ENCODE data around the gene HMGCLL1.

DNA sequence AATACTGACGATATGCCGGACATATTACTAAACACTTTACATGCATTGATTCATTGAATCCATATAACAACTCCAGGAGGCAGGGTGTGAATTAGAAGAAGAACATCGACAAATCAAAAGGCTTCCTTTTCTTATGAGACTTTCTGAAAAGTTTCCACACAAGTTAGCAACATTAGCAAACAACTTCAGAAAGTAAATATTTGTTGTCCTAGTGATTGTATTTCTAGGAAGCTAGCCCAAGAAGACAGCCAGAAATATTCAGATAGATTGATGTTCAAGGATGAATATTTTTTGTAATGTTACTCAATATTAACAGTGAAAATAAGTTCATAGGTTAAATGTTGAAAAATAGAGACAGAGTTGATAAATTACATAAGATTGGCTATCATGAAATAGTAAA is 131.1 kb downstream of the HMGCLL1 start:
- TF ChIP-seq, protein P1, sequence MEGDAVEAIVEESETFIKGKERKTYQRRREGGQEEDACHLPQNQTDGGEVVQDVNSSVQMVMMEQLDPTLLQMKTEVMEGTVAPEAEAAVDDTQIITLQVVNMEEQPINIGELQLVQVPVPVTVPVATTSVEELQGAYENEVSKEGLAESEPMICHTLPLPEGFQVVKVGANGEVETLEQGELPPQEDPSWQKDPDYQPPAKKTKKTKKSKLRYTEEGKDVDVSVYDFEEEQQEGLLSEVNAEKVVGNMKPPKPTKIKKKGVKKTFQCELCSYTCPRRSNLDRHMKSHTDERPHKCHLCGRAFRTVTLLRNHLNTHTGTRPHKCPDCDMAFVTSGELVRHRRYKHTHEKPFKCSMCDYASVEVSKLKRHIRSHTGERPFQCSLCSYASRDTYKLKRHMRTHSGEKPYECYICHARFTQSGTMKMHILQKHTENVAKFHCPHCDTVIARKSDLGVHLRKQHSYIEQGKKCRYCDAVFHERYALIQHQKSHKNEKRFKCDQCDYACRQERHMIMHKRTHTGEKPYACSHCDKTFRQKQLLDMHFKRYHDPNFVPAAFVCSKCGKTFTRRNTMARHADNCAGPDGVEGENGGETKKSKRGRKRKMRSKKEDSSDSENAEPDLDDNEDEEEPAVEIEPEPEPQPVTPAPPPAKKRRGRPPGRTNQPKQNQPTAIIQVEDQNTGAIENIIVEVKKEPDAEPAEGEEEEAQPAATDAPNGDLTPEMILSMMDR (IDR thresholded peaks at IDR 0.05): no peak
- TF ChIP-seq POLR2A (IDR thresholded peaks at IDR 0.05): no peak

Data from gastroesophageal sphincter (tissue), 3 donors.